Adrenal gland (tissue), 5 donors: ENCODE results near the gene FAM13B.

Source experiments
- CTCF ChIP-seq, 6 experiments: fragments of 450-650 bp in 4 of 6; fragments of 200-600 bp in 2 of 6; sonication (generic) in 1 of 6; IDR thresholded peaks; 1 replicate in 5 of 6; 2 replicates in 1 of 6; pipeline versions ENCODE4 v1.5.1 to v1.8.0; 2016 to 2021; ENCODE audit warnings: antibody characterized with exemption in 6 of 6, mild to moderate bottlenecking in 2 of 6, moderate library complexity in 1 of 6
- POLR2A ChIP-seq, 2 donors: fragments of 450-650 bp; IDR thresholded peaks; one replicate each; pipeline ENCODE4 v1.6.1; 2017; ENCODE audit warnings: antibody characterized with exemption in 2 of 2, mild to moderate bottlenecking in 2 of 2, moderate library complexity in 1 of 2
- donor health status: DM: no; HTN: no; CAD: no.

- no peak for TF ChIP-seq POLR2A (IDR thresholded peaks at IDR 0.05)
- no peak for TF ChIP-seq CTCF (IDR thresholded peaks at IDR 0.05)
Measured at GRCh38 chr5:138033386-138033808, 518 bp upstream of the FAM13B start.
